Progenitor cell of endocrine pancreas (in vitro differentiated cells): ENCODE measurements around the gene MCM9. TPM values are rescaled to one million over a fixed set of nuclear protein-coding genes. Genes with fewer than 3 reads are reported as not detected.
"Not testable (repeated sequence)": the region's sequence is repeated elsewhere in the genome, so short reads cannot be mapped to it uniquely, and the experiment has no call there.

Experiments used
- DNase-seq: peaks from one replicate; pipeline ENCODE4 v3.0.0; 2021; ENCODE audit warnings: low spot score; ENCODE audit not compliant: unreplicated experiment
- H3K27ac Mint-ChIP-seq: 2 replicates; pipeline ENCODE4 v1.8.0; 2021; ENCODE audit warnings: mild to moderate bottlenecking, moderate library complexity, mixed read lengths
- H3K27me3 Mint-ChIP-seq: 2 replicates; pipeline ENCODE4 v1.8.0; 2021; ENCODE audit warnings: mixed read lengths
- H3K36me3 Mint-ChIP-seq: 2 replicates; pipeline ENCODE4 v1.8.0; 2022; ENCODE audit warnings: mixed read lengths; ENCODE audit not compliant: insufficient read depth
- H3K4me1 Mint-ChIP-seq: 2 replicates; pipeline ENCODE4 v1.8.0; 2021; ENCODE audit warnings: low read depth, mixed read lengths
- H3K4me3 Mint-ChIP-seq: 2 replicates; pipeline ENCODE4 v1.8.0; 2021; ENCODE audit warnings: low read depth, mild to moderate bottlenecking, moderate library complexity, mixed read lengths
- H3K9me3 Mint-ChIP-seq: 2 replicates; pipeline ENCODE4 v1.8.0; 2021; ENCODE audit warnings: low read depth, mixed read lengths
- CTCF ChIP-seq: fragments of 200-600 bp; sonication (generic); IDR thresholded peaks from one replicate; pipeline ENCODE4 v1.5.0; 2021; ENCODE audit warnings: antibody characterized with exemption, mild to moderate bottlenecking; ENCODE audit not compliant: unreplicated experiment
- total RNA-seq: library from RNA; stranded (reverse); gene quantifications from 2 replicates; pipeline ENCODE4 v1.2.1, GENCODE V29; 2021

The MCM9 gene
- total RNA-seq, 1 donor from 2014 or later, result 24.7 TPM

- Mint-ChIP-seq H3K4me1 (peaks cover 2% of the 10 kb centered on the region), H3K4me3 (no peak overlapping the region), H3K9me3 (peaks cover 27% of the 10 kb centered on the region), H3K27ac (no peak overlapping the region), H3K27me3 (no peaks in the 10 kb centered on the region), H3K36me3 (peaks cover 21% of the 10 kb centered on the region)
- no peak for DNase-seq
- TF ChIP-seq CTCF, result no peak
Observed at GRCh38 chr6:118869894-118870589, 64.9 kb downstream of the MCM9 start.

- no peak for TF ChIP-seq CTCF
- H3K4me3 Mint-ChIP-seq, result no peak overlapping the region
- peaks cover 21% of the 10 kb centered on the region for H3K36me3 Mint-ChIP-seq
- H3K9me3 Mint-ChIP-seq, result peaks cover 27% of the 10 kb centered on the region
- peaks cover 2% of the 10 kb centered on the region for H3K4me1 Mint-ChIP-seq
- H3K27me3 Mint-ChIP-seq, result no peaks in the 10 kb centered on the region
- DNase-seq, result no peak
- H3K27ac Mint-ChIP-seq, result no peak overlapping the region
Observed at GRCh38 chr6:118869350-118869749, 65.6 kb downstream of the MCM9 start.

GRCh38 chr6:118868901-118869300 is 66.1 kb downstream of the MCM9 start:
- Mint-ChIP-seq H3K36me3 (peaks cover 21% of the 10 kb centered on the region), H3K9me3 (peaks cover 27% of the 10 kb centered on the region)
- H3K4me3 Mint-ChIP-seq, H3K27ac Mint-ChIP-seq, DNase-seq, H3K4me1 Mint-ChIP-seq, H3K27me3 Mint-ChIP-seq: not testable (repeated sequence)

- H3K9me3 Mint-ChIP-seq, result peaks cover 31% of the 10 kb centered on the region
- no peak overlapping the region for H3K4me3 Mint-ChIP-seq
- DNase-seq, result no peak
- TF ChIP-seq CTCF, result no peak
- no peaks in the 10 kb centered on the region for H3K27me3 Mint-ChIP-seq
- H3K36me3 Mint-ChIP-seq, result peaks cover 26% of the 10 kb centered on the region
- H3K4me1 Mint-ChIP-seq, result no peaks in the 10 kb centered on the region
- no peak overlapping the region for H3K27ac Mint-ChIP-seq
Observed at GRCh38 chr6:118867181-118867580, 67.8 kb downstream of the MCM9 start.

GRCh38 chr6:118865100-118865391 is 69.9 kb downstream of the MCM9 start:
- H3K9me3 Mint-ChIP-seq, result peaks cover 20% of the 10 kb centered on the region
- H3K4me3 Mint-ChIP-seq, result no peak overlapping the region
- no peak overlapping the region for H3K27ac Mint-ChIP-seq
- no peaks in the 10 kb centered on the region for H3K27me3 Mint-ChIP-seq
- H3K36me3 Mint-ChIP-seq, result peaks cover 16% of the 10 kb centered on the region
- no peaks in the 10 kb centered on the region for H3K4me1 Mint-ChIP-seq
- TF ChIP-seq CTCF, result no peak
- DNase-seq, result no peak

GRCh38 chr6:118864341-118865099 is 70.4 kb downstream of the MCM9 start:
- DNase-seq, result no peak
- Mint-ChIP-seq H3K4me1 (no peaks in the 10 kb centered on the region), H3K27me3 (no peaks in the 10 kb centered on the region), H3K9me3 (peaks cover 14% of the 10 kb centered on the region), H3K36me3 (peaks cover 11% of the 10 kb centered on the region), H3K27ac (no peak overlapping the region), H3K4me3 (no peak overlapping the region)
- no peak for TF ChIP-seq CTCF
